Sigmoid colon (tissue), 4 donors: ENCODE measurements around the gene KATNB1.

Experiments
- CTCF ChIP-seq, 4 experiments: fragments of 450-650 bp in 3 of 4; fragments of 200-600 bp in 1 of 4; IDR thresholded peaks; one replicate each; pipeline ENCODE4 v1.5.1; 2016 to 2019; ENCODE audit warnings: antibody characterized with exemption in 4 of 4, mild to moderate bottlenecking in 3 of 4, moderate library complexity in 2 of 4
- EP300 ChIP-seq, 4 donors: sonication (generic); formaldehyde crosslinking; IDR thresholded peaks; one replicate each; pipeline ENCODE4 v1.6.1; 2017; ENCODE audit warnings: antibody characterized with exemption in 4 of 4
- POLR2A ChIP-seq, 2 donors: fragments of 450-650 bp; IDR thresholded peaks; one replicate each; pipeline ENCODE4 v1.6.1; 2016; ENCODE audit warnings: antibody characterized with exemption in 2 of 2, mild to moderate bottlenecking in 2 of 2, moderate library complexity in 2 of 2
- POLR2AphosphoS5 ChIP-seq, 4 donors: sonication (generic); formaldehyde crosslinking; IDR thresholded peaks; one replicate each; pipeline ENCODE4 v1.6.1; 2017; ENCODE audit warnings: antibody characterized with exemption in 4 of 4

GRCh38 chr16:57725976-57726375 lies 9.6 kb upstream of the KATNB1 start:
- TF ChIP-seq CTCF (IDR thresholded peaks at IDR 0.05) (no peak), POLR2A (IDR thresholded peaks at IDR 0.05) (no peak), EP300 (IDR thresholded peaks at IDR 0.05) (no peak), POLR2AphosphoS5 (IDR thresholded peaks at IDR 0.05) (no peak)
